Urothelium cell line (cell line): ENCODE results near the gene MEI4.
"Not testable (repeated sequence)": the region's sequence is repeated elsewhere in the genome, so short reads cannot be mapped to it uniquely, and the experiment has no call there.

ENCODE experiments used
- DNase-seq: peaks from one replicate; pipeline ENCODE4 v3.0.0; 2011; ENCODE audit warnings: low spot score, mixed read lengths
- FAIRE-seq: peaks from 2 replicates; lab custom pipeline; 2011; peaks lifted over from hg19 to GRCh38; lab: Jason Lieb, UNC

The MEI4 gene

DNA sequence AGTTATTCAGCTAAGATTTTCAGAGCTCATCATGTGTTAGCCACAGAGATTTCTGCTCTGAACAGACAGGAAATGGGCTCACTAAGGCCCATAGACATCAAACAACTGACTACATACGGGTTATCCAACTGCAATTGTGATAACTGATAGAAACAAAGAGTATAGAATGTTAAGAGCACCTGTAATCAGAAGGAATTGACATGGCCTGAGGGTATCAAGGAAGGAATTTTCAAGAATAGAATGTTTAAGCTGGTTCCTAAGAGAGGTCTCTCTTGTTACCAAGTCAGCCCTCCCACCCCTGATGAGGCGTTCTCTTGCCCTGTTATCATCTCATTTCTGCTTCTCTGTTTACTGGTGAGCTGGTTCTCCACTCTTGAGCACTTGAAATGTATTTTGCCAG is at the start of gene MEI4:
MEI4 (plus strand) TSS at position 301 of the 400 bp plus-strand sequence. CDS start 37,633 bp downstream, outside the sequence.
- FAIRE-seq: no peak
- DNase-seq: no peak

- no peak for DNase-seq
- FAIRE-seq: no peak
These were observed 48.4 kb upstream of the MEI4 start for GRCh38 chr6:77604476-77604875.

DNA sequence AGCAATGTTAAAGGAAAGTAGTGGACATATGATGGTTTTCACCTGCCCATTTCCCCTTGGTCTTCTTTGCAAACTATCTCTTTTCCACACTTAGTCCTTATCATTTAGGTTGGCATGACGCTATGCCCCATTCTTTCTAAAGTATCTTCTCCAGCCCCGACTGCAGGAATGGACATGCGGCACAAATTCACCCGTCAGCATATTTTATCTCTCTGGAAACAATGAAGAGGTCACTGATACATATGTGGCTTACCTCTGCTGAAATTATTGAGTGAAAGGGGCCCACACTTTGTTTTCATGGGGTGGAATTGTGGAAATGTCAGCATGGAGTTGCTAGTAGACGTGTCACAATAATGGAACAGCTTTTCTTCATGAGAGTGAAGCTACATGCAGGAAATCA is 45.8 kb upstream of the MEI4 start:
- no peak for DNase-seq
- FAIRE-seq: no peak

GRCh38 chr6:77609106-77609505 is 43.7 kb upstream of the MEI4 start:
- no peak for DNase-seq
- FAIRE-seq: no peak

DNA sequence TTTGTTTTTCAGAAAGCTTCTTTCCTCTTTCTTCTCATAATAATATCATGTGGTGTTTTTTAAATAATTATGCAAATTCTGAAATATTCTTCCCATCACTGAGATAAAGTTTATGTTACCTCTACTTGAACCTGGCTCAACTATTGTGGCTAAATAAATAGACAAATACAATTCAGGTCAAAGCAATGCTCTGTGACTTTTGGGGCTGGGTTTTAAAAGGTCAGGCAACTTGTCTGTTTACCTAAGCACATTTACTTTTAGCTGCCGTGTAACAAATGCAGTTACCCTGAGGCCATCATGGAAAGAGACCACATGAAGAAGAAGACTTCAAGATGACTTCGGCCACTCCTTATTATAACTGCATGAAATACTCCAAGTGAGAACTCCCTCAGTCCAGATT is 33.7 kb upstream of the MEI4 start:
- FAIRE-seq: no peak
- DNase-seq: no peak

DNA sequence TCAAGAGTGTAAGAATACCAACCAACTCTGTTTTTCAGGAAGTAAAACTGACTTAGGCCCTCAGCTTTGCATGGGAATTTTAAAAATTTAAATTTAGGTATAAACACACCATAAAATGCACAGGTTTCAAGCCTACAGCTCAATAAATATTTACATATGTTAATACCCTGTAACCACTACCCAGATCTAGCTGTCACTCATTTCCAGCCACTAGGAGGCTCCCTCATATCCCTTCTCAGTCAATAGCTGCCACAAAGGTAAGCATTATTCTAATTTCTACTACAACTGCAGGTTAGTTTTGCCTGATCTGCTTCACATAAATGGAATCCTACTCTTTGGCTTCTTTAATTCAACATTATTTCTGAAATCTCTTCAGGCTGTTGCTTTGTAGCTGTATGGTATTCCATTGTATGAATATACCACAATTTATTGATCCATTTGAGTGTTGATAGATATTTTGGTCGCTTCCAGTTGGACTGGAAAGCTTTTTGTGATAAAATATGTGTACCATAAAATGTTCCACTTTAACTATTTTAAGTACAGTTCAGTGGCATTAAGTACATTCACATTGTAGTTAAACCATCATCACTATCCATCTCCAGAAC is 32.5 kb upstream of the MEI4 start:
- FAIRE-seq (no peak), DNase-seq (peak; percentile 3)

DNA sequence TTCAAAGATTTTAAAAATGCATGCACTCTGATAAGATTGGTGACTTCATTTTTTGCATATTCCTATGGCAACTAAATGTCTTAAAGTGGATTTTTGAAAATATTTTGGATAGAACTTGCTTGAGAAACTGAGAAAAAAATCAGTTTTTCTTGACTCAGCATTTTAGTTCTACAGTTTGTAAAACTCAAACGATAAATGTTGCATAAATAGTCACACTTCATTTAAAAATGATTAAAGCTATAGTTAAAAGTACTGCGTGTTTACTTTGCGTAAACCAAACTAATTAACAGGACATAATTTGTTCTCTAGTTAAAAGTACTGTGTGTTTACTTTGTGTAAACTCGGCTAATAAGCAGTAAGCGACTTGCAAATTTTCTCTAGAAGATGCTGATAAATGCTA is 28.3 kb upstream of the MEI4 start:
- DNase-seq (no peak), FAIRE-seq (no peak)

DNA sequence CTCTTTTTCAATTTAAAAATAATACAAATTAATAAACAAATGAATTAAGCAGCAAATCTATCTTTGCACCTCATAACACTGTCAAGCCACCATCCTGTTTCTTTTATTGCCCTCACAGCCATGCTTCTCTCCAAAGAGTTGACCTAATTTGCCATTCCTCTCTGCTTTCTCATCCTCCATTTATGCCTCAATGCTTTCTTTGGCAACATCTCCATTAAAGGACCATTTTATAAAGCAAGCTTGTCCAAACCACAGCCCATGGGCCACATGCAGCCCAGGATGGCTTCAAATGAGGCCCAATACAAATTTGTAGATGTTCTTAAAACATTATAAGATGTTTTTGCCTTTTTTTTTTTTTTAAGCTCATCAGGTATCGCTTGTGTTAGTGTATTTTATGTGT is 26.4 kb upstream of the MEI4 start:
- FAIRE-seq (no peak), DNase-seq (no peak)

DNA sequence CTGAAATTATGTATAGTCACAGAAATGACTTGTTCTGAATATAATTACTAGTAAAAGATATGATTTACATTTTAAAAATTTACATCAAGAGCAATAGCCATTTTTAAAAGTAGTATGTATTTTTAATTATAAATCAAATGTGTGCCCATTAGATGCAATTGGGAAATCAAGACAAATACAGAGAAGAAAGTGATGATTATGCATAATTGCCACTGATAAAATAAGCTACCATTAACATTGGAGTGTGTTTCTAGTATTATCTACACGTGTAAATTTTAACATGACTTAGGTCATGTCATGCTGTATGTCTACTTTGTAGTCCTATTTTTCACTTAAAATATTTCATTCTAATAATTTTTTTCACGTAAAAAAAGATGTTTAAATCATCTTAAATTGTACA is 22.8 kb upstream of the MEI4 start:
- DNase-seq (no peak), FAIRE-seq (no peak)

GRCh38 chr6:77633471-77633870 is 19.4 kb upstream of the MEI4 start:
- FAIRE-seq (no peak), DNase-seq (no peak)

- DNase-seq (peak; percentile 4), FAIRE-seq (no peak)
These were observed 18.7 kb upstream of the MEI4 start for GRCh38 chr6:77633993-77634715.

GRCh38 chr6:77638129-77638830 is 14.6 kb upstream of the MEI4 start:
- no peak for FAIRE-seq
- DNase-seq: no peak

DNA sequence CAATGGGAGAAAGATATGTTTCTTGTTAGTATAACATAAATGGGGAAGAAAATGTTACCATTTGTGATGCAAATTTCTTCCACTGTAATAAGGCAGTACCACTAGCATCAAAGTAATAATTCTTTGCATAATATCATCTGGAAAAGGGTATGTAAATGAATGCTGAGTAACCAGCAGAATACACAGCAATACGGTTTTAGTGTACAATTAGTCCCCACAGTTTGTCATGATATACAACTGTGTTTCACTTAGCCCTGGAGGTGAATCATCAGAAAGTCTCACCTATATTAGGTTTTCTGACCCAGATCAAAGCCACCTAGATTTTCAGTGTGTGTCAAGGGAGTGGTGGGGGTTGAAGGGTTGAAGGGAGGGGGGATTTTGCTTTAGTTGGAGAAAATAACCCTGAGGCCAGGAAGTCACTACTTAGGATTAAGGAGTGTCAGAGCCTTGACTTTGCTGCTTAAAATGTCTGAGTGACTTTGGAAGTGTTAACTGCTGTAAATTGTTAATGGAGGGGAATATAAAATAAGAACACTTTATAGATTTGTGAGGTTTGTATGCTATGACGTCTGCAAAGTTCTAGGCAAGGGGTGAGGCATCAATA is 8.6 kb upstream of the MEI4 start:
- no peak for DNase-seq
- no peak for FAIRE-seq

GRCh38 chr6:77650098-77650663 is 2.7 kb upstream of the MEI4 start:
- no peak for DNase-seq
- no peak for FAIRE-seq

- FAIRE-seq (no peak), DNase-seq (no peak)
These were observed 977 bp downstream of the MEI4 start for GRCh38 chr6:77653816-77654215.

- FAIRE-seq, DNase-seq: not testable (repeated sequence)
These were observed 2.2 kb downstream of the MEI4 start for GRCh38 chr6:77655035-77655434.

DNA sequence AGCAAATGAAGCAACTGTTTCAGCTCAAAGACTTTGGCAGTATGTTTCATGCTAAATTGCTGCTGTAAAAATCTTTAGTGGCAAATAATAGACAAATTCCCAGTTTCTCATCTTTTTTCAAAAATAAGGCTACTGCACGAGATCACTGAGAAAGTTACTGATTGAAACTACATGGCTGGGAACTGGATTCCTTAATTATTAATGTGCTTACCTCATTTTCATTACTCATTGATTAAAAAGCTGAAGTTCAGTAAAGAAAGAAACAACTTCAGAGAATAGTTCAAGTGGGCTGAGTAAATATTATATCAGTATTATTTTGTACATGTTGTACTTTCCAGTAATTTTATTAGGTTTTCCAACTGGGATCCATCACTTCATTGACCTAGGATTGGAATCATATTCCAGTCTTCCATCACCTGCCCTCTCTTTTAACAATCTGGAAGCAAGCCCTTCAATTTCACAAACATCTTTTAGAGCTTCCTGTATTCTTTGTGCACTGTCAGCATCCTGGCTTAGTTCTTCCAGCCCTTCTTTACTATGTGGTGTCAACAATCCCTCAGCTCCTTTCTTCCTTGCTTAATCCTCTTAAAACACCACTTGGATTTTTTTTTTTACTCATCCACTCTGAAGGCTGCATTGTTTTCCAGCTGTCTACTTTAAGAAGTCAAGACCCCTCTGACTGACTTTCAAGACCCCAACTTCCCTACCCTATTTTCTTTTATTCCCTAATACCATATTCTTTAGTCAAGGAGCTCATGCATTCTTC is 4.3 kb downstream of the MEI4 start:
- DNase-seq (no peak), FAIRE-seq (no peak)

- DNase-seq (no peak), FAIRE-seq (no peak)
These were observed 13.5 kb downstream of the MEI4 start for GRCh38 chr6:77666340-77666739.

- FAIRE-seq (no peak), DNase-seq (no peak)
These were observed 14.0 kb downstream of the MEI4 start for GRCh38 chr6:77666846-77667245.

DNA sequence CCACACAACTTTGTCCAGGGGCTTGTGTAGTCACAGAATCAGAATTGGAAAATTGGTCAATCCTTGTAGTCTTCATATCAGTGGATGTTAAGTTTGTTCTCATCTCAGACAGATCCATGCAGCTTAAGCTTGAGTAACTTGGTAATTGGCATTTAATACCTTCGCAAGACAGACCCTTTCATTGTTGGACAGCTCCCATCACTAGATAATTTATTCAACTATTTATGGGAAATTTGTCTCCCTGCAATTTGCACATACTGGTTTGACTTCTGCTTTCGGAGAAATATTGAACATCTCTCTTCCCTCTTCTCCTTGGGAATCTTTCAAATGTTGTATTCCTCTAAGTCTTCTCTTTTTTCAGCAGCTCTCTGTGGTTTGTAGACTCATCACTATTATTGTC is 17.1 kb downstream of the MEI4 start:
- no peak for FAIRE-seq
- no peak for DNase-seq

- FAIRE-seq: no peak
- no peak for DNase-seq
These were observed 21.4 kb downstream of the MEI4 start for GRCh38 chr6:77674211-77674610.
